Panc1 (cell line): Measurements from ENCODE around the gene EXTL1.

Experiments used
- CTCF ChIP-seq: fragments of 450-650 bp; IDR thresholded peaks from 2 replicates; pipeline ENCODE4 v1.5.1; 2017; ENCODE audit warnings: mild to moderate bottlenecking
- POLR2AphosphoS5 ChIP-seq: IDR thresholded peaks from 2 replicates; pipeline ENCODE4 v1.6.1; 2012; ENCODE audit warnings: mild to moderate bottlenecking, low read depth, low read length, moderate library complexity
- REST ChIP-seq, 2 experiments: IDR thresholded peaks; 2 replicates each; pipeline ENCODE4 v1.6.1; 2011 to 2012; ENCODE audit warnings: low read depth in 2 of 2, control low read depth in 1 of 2, low read length in 1 of 2, mild to moderate bottlenecking in 1 of 2, moderate library complexity in 1 of 2; ENCODE audit not compliant: insufficient read depth in 1 of 2
- SIN3A ChIP-seq: IDR thresholded peaks from 2 replicates; pipeline ENCODE4 v1.6.1; 2012; ENCODE audit warnings: low read depth, mild to moderate bottlenecking, low read length, moderate library complexity, borderline replicate concordance; ENCODE audit not compliant: insufficient read depth
- TCF7L2 ChIP-seq: IDR thresholded peaks from 2 replicates; pipeline ENCODE4 v1.6.1; 2011; ENCODE audit warnings: mild to moderate bottlenecking, low read depth, low read length, inconsistent platforms

- no peak for TF ChIP-seq TCF7L2
- TF ChIP-seq CTCF = no peak
- no peak for TF ChIP-seq POLR2AphosphoS5
- TF ChIP-seq SIN3A = no peak
- no peak for TF ChIP-seq REST (IDR thresholded peaks at IDR 0.05; ENCODE audit: insufficient read depth in 1 of 2, low read depth in 2 of 2, low read length in 1 of 2)
Measured at GRCh38 chr1:26046246-26047095, 24.9 kb downstream of the EXTL1 start.
